ENCODE measurements around the gene EFR3B.
A peak's percentile ranks its signal among the peaks of the same experiment; 100 is the strongest.

Gene EFR3B

GRCh38 chr2:25036221-25036559 is 5.7 kb upstream of the EFR3B start:
- DNase-seq, result no peak

DNA sequence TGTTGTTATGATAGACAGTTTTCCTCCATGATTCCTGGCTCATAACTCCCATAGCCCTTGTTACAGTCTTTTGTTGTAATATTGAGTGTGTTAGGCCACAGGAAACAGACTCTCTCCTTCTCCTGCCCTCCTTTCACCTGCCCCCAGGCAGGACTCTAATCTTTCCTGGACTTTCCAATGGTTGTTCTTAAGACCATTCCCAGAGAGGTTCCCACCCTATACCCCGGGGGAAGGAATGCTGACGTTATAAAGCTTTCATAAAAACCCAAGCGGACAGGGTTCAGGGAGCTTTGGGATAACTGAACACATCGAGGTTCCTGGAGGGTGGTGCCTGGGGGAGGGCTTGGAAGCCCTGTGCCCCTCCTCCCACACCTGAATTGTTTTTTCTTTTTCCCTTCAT is 2.8 kb upstream of the EFR3B start:
- no peak for DNase-seq

DNA sequence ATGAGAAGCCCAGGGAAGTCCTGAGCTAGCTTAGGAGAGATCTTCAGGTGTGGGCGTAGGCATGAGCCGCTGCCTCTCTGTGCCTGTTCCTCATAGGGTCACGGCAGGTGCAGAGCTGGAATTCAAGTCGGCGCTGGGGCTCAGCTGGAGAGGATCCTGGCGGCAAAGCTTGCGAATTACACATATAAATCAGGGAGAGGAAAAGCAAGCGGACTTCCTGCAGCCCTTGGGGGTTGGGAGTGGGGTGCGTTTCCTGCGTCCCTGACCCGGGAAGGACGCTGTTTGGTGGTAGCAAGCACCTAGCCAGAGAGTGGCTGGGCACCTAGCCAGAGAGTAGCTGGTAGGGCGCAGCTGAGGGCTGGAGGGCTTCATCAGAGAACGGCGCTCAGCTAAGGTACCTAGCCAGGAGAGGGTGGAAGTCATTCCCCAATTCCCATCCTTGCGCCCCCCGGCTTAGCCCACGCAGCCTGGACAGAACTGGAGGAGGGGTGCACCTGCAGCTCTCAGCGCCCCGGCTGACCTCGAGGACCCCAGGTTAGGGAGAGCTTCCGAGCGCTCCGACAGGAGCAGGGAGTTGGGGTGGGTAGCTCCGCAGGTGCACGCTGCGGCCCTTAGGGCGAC is 459 bp upstream of the EFR3B start:
- DNase-seq, result peak in 1 of 4 experiments; percentile 14

GRCh38 chr2:25042321-25043240 is 705 bp downstream of the EFR3B start:
- no peak for DNase-seq

DNA sequence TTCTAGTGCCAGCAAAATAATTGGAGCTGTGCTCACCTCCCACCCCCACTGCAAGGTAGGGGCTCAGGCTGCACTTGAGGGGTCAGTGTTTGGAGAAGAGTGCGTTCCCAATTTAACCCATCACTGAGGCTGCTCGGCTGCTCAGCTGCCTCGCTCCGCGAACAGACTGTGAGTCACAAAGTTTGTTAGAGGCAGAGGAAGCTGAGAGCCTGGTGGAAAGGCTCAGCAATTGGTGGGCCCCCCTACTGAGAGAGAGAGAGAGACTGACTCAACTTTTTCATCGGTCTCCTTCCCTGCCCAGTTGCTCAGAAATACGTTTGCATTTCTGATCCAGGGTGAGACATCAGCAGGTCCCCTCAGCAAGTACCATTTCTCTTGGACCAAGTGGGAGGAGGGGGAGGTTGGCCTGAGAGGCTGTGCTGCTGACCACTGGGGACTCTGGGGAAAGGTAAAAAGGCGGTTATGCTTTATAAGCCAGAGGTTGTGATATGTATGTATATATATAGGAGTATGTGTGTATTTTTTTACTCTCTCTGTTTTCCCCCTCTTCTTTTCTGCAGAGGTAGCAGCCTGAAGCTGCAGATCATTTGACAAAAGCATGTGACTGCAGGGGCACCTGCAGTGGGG is 1.5 kb downstream of the EFR3B start:
- peak in 1 of 4 experiments; percentile 28 for DNase-seq

GRCh38 chr2:25044011-25044410 is 2.1 kb downstream of the EFR3B start:
- no peak for DNase-seq

GRCh38 chr2:25044990-25045389 is 3.1 kb downstream of the EFR3B start:
- no peak for DNase-seq

GRCh38 chr2:25049422-25049821 is 7.5 kb downstream of the EFR3B start:
- no peak for DNase-seq

- DNase-seq, result no peak
Observed at GRCh38 chr2:25050128-25050527, 8.3 kb downstream of the EFR3B start.

DNA sequence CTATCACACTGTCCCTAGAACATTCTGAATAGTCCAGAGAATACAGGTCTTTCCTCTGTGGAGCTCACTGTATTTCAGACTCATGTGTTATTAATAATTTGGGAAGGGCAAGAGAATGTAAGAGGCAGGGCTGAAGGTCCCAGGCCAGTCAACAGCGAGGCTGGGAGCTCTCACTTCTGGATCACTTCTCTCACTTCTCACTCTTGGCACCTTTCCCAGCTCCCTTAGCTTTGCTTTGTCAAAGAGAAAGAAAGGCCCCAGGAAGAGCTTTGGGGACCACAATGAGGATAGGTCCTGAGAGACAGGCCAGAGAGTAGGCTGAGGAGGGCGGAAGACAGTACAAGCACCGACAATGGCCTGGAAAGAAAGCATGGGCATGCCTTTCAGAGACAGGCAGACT is 11.2 kb downstream of the EFR3B start:
- no peak for DNase-seq

- no peak for DNase-seq
Observed at GRCh38 chr2:25054720-25055119, 12.8 kb downstream of the EFR3B start.

DNA sequence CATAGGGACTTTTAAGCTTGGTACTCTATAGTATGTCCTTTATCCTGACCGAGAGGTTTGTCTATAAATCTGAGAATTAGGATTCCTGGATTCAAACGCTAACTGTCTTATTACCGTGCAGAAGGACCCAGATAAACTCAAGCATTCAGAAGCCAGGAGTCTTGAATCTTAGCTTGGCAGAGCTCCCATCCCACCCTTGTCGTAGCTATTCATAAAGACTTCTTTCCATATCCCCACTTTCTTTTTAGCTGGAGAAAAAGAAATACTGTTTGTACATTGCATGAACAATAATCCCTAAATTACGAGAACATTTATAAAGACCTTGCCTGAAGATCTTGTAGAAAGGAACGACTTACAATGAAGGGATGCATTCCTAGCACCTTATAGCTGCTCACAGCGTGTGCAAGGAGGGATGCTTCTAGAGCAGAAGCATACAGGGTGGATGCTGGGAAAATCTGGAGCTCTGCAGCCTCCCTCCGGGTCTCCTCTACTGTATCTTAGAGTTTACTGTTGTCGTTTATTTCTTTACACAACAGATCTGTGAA is 13.6 kb downstream of the EFR3B start:
- no peak for DNase-seq

DNA sequence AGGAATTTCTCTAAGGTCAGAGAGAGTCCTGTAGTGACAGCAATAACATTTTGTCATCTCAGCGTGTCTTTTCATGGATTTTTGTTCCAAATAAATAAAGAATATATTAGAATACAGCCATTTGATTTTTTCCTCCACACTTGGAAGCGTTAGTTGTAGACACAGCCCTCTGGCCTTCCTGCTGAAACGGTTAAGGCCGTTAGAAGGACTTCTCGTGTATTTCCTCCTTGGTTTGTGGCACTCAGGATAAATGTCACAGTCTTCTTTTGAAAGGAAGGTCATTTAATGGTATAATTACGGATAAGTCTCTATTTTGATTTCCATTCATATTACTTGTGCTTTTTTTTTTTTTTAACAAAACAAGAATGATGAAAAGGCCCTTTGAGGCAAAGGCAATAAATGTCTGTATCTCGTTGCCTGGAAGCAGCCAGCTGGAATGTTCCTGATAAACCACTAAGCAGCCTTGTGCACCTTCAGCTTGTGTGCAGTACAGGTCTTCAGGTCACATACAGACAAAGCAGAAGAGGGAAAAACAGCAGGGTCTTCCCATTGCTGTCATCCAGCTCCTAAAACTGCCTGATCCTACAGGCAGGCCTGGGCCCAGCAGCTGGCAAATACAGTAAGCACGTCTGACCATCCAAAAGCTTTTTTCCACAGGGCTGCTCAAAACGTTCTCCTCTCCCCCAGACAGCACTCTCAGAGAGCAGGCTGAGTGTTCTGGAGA is 14.4 kb downstream of the EFR3B start:
- no peak for DNase-seq

- no peak for DNase-seq
Observed at GRCh38 chr2:25062511-25062917, 20.6 kb downstream of the EFR3B start.

- DNase-seq, result no peak
Observed at GRCh38 chr2:25063876-25064660, 22.2 kb downstream of the EFR3B start.

- no peak for DNase-seq
Observed at GRCh38 chr2:25065768-25066167, 23.9 kb downstream of the EFR3B start.

DNA sequence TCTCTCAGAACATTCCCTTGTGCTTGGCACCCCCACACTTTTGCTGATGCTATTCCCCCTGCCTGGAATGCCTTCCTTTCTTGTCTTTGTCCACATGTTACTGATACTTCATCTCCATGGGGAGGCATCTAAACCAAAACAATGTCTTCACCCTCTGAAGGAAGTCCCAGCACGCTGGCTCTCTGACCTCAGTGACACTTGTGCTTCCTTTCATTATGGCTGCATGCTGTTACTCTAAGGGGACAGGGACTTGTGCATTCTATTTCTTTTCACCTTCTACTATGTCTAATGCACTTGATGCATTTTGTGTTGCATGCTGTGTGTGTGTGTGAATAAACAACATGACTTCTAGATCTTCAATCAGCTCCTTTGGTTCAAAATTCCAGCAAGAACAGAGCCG is 24.6 kb downstream of the EFR3B start:
- DNase-seq, result no peak

DNA sequence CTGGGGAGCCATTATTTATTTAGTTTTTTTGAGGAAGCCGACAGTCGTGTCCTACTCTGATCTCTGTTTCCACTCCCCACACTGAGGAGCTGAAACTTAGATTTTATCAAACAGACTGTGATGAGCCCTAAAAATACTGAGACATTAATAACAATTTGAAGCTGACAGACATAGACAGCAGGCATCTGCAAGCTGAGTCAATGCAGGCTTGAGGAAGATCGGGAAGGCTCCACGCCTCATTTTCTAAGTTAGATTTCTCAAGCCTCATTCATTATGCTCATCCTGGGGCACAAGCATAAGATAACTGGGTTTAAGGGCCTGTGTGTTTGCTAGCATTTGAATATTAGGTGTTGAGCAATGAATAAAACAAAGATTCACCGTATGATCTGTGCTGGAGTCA is 26.3 kb downstream of the EFR3B start:
- DNase-seq, result no peak

DNA sequence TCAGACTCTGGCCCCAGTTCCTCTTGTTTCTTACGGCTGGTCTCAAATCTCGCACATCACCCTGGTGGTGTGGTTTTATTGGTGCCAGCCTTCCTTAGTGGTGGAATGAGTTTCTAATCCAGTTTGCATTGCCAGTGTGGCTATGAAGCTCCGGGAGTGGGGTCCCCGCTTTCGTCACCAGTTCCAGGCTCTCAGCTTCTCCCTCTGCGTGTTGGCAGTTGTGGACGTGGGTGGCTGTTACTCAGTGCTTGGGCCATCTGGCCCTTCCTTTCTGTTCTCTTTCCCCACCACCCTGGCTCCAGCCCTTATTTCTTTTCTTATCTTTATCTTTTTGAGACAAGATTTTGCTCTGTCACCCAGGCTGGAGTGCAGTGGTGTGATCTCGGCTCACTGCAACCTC is 30.1 kb downstream of the EFR3B start:
- DNase-seq, result no peak

- no peak for DNase-seq
Observed at GRCh38 chr2:25072606-25073005, 30.7 kb downstream of the EFR3B start.

GRCh38 chr2:25073025-25073424 is 31.1 kb downstream of the EFR3B start:
- DNase-seq, result no peak

GRCh38 chr2:25073914-25074313 is 32.0 kb downstream of the EFR3B start:
- no peak for DNase-seq
